CD4-positive, CD25-positive, alpha-beta regulatory T cell (primary cell): Measurements from ENCODE around the gene BRD3. TPM values are rescaled to one million over a fixed set of nuclear protein-coding genes. Genes with fewer than 3 reads are reported as not detected.
"Not testable (repeated sequence)": the region's sequence is repeated elsewhere in the genome, so short reads cannot be mapped to it uniquely, and the experiment has no call there.

Experiments used
- ATAC-seq, 2 donors: fragments of 150-1000 bp; cut with Tn5 transposase; one replicate each; pipeline ENCODE4 v1.10.0; 2021; ENCODE audit warnings: low read depth in 2 of 2, moderate number of reproducible peaks in 2 of 2, moderate library complexity in 1 of 2
- DNase-seq, 3 donors: peaks; one replicate each; pipeline versions ENCODE4 v3.0.0 to v3.0.0-alpha.2; 2012 to 2022; ENCODE audit warnings: mixed read lengths in 1 of 3
- H3K27ac ChIP-seq: one replicate; pipeline ENCODE4 v1.7.0; 2013; ENCODE audit warnings: mild to moderate bottlenecking, low read length; ENCODE audit not compliant: insufficient read depth, poor library complexity, severe bottlenecking
- H3K27me3 ChIP-seq: one replicate; pipeline ENCODE4 v1.7.0; 2013; ENCODE audit warnings: low read length; ENCODE audit not compliant: control insufficient read depth, insufficient read depth
- H3K36me3 ChIP-seq: one replicate; pipeline ENCODE4 v1.7.0; 2013; ENCODE audit warnings: mild to moderate bottlenecking, low read length, moderate library complexity; ENCODE audit not compliant: control insufficient read depth, insufficient read depth
- H3K4me1 ChIP-seq: 2 replicates; pipeline ENCODE4 v1.7.0; 2013; ENCODE audit warnings: mild to moderate bottlenecking, low read length; ENCODE audit not compliant: insufficient read depth, control insufficient read depth, poor library complexity, severe bottlenecking
- H3K4me3 ChIP-seq: one replicate; pipeline ENCODE4 v1.7.0; 2013; ENCODE audit warnings: low read depth, mild to moderate bottlenecking, low read length, moderate library complexity
- H3K9me3 ChIP-seq, 2 experiments: 1 replicate in 1 of 2; 2 replicates in 1 of 2; pipeline ENCODE4 v1.7.0; 2013; ENCODE audit warnings: low read length in 2 of 2, mild to moderate bottlenecking in 1 of 2, moderate library complexity in 1 of 2; ENCODE audit not compliant: control insufficient read depth in 2 of 2
- H3K27ac Mint-ChIP-seq, 3 donors: one replicate each; pipeline ENCODE4 v1.8.0; 2020 to 2022; ENCODE audit warnings: mild to moderate bottlenecking in 3 of 3, mixed read lengths in 3 of 3, moderate library complexity in 2 of 3
- H3K27me3 Mint-ChIP-seq: one replicate; pipeline ENCODE4 v1.8.0; 2022; ENCODE audit warnings: mild to moderate bottlenecking, mixed read lengths
- H3K36me3 Mint-ChIP-seq: one replicate; pipeline ENCODE4 v1.8.0; 2020; ENCODE audit warnings: mixed read lengths
- H3K4me1 Mint-ChIP-seq, 4 donors: one replicate each; pipeline ENCODE4 v1.8.0; 2020 to 2022; ENCODE audit warnings: mixed read lengths in 4 of 4, mild to moderate bottlenecking in 1 of 4
- H3K4me3 Mint-ChIP-seq, 4 donors: one replicate each; pipeline ENCODE4 v1.8.0; 2020 to 2022; ENCODE audit warnings: mild to moderate bottlenecking in 4 of 4, mixed read lengths in 4 of 4, moderate library complexity in 3 of 4
- H3K9me3 Mint-ChIP-seq, 7 donors: one replicate each; pipeline ENCODE4 v1.8.0; 2020 to 2022; ENCODE audit warnings: mixed read lengths in 7 of 7, mild to moderate bottlenecking in 3 of 7, moderate library complexity in 2 of 7
- polyA plus RNA-seq, 4 donors: library from polyadenylated mRNA; unstranded; fragments of 300-500 nt; fragmentation: Illumina TruSeq; gene quantifications; one replicate each; pipeline ENCODE4 v1.2.3, GENCODE V29; 2021
- total RNA-seq: library from RNA; stranded (reverse); gene quantifications from one replicate; pipeline ENCODE4 v1.2.3, GENCODE V29; 2022

Gene BRD3
- total and polyA plus RNA-seq, 5 donors from 2014 or later, result 10.4 to 39.3 (median 13.1) TPM

DNA sequence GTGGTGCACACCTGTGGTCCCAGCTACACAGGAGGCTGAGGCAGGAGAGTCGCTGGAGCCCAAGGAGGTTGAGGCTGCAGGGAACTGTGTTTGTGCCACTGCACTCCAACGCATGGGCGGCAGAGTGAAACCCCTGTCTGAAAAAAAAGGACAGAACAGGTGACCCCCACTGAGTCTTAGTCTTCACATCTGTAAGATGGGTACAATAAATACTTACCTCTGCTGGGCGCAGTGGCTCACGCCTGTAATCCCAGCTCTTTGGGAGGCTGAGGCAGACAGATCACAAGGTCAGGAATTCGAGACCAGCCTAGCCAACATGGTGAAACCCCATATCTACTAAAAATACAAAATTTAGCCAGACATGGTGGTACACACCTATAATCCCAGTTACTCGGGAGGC, 4.9 kb upstream of the BRD3 start:
- H3K4me3 ChIP-seq, ATAC-seq, DNase-seq, H3K27ac ChIP-seq, H3K27ac Mint-ChIP-seq, H3K9me3 ChIP-seq, H3K36me3 ChIP-seq, H3K4me1 ChIP-seq, H3K4me1 Mint-ChIP-seq, H3K36me3 Mint-ChIP-seq, H3K27me3 ChIP-seq, H3K4me3 Mint-ChIP-seq: not testable (repeated sequence)
- peaks cover 44% of the 10 kb centered on the region for H3K27me3 Mint-ChIP-seq
- H3K9me3 Mint-ChIP-seq, result peaks cover 0 to 16% (median 3%) of the 10 kb centered on the region in 7 donors

GRCh38 chr9:134071149-134071548, 3.3 kb upstream of the BRD3 start:
- DNase-seq, result no peak
- Histone ChIP-seq H3K9me3 (no peaks in the 10 kb centered on the region), H3K27me3 (peaks cover 8% of the 10 kb centered on the region), H3K4me3 (no peak overlapping the region), H3K36me3 (no peaks in the 10 kb centered on the region), H3K4me1 (peaks cover 19% of the 10 kb centered on the region), H3K27ac (no peak overlapping the region)
- Mint-ChIP-seq H3K4me3 (peak overlapping the region in 3 of 4 donors; percentile 18 to 97 (median 84)), H3K4me1 (peaks cover 0 to 15% (median 5%) of the 10 kb centered on the region in 4 donors), H3K27ac (peak overlapping the region in 1 of 3 donors; percentile 11), H3K36me3 (no peaks in the 10 kb centered on the region), H3K27me3 (peaks cover 39% of the 10 kb centered on the region), H3K9me3 (peaks cover 0 to 6% (median 1%) of the 10 kb centered on the region in 7 donors)
- no peak for ATAC-seq

DNA sequence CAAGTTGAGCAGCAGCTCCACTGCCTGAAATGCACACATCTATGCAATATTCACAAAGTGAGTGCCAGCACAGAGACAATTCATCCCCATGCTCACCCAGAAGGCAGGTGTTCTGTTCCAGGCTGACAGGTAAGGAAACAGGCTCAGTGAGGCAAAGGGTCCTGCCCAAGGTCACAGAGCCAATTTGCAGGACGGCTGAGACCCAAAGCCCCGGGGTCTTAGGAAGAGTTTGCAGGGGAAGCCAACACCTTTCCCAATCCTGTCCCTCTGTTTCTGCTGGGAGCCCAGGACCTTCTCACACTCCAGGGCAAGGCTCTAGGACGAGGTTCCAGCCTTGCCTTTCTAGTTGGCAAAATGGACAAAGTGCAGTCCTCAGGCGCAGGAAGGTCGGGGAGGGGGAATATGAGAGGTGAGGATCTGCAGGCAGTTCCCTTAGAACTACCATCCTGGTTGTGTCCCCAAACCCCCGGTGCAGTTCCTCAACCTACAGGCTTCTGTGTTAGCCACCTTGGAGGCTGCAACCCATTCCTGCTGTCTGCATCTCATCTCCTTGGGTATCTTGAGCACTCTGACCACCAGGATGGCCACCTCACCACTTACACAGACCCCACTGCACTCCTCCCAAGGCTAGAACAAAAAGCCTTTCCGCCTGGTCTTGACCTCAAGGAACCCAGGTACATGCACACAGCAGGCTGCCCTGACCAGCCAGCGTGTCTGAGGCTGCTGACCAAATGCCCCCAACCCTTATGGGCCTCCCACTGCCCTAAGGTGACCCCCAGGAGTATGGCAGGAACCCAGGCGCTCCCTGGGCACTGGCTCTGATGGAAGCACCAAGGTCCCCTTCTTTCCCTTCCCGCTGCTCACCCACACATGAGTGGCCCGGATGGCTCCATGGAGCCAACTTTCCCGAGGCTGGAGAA, 1.9 kb upstream of the BRD3 start:
- Mint-ChIP-seq H3K9me3 (peaks cover 0 to 4% (median under 1%) of the 10 kb centered on the region in 7 donors), H3K4me3 (peak overlapping the region; percentile 89 to 97 (median 94)), H3K36me3 (no peaks in the 10 kb centered on the region), H3K27ac (peak overlapping the region in 2 of 3 donors; percentile 94 to 98), H3K4me1 (peaks cover 0 to 29% (median 16%) of the 10 kb centered on the region in 4 donors), H3K27me3 (peaks cover 39% of the 10 kb centered on the region)
- DNase-seq (no peak), ATAC-seq (no peak)
- Histone ChIP-seq H3K4me1 (peaks cover 30% of the 10 kb centered on the region), H3K27me3 (peaks cover 8% of the 10 kb centered on the region), H3K27ac (no peak overlapping the region), H3K4me3 (peak overlapping the region; percentile 71), H3K36me3 (no peaks in the 10 kb centered on the region), H3K9me3 (no peaks in the 10 kb centered on the region)

GRCh38 chr9:134068744-134069479, 1.1 kb upstream of the BRD3 start:
- Mint-ChIP-seq H3K27me3 (peaks cover 39% of the 10 kb centered on the region), H3K4me3 (peak overlapping the region; percentile 89 to 97 (median 94)), H3K27ac (peak overlapping the region; percentile 77 to 98 (median 94)), H3K9me3 (peaks cover 0 to 3% (median 0%) of the 10 kb centered on the region in 7 donors), H3K4me1 (peaks cover 0 to 33% (median 19%) of the 10 kb centered on the region in 4 donors), H3K36me3 (no peaks in the 10 kb centered on the region)
- Histone ChIP-seq H3K27ac (peak overlapping the region; percentile 86), H3K4me1 (peaks cover 30% of the 10 kb centered on the region), H3K27me3 (peaks cover 8% of the 10 kb centered on the region), H3K9me3 (no peaks in the 10 kb centered on the region), H3K36me3 (no peaks in the 10 kb centered on the region), H3K4me3 (peak overlapping the region; percentile 71)
- DNase-seq (no peak), ATAC-seq (peak in 1 of 2 donors; percentile 0)

- Histone ChIP-seq H3K4me3 (peak overlapping the region; percentile 74), H3K4me1 (peaks cover 30% of the 10 kb centered on the region), H3K27me3 (peaks cover 8% of the 10 kb centered on the region), H3K36me3 (no peaks in the 10 kb centered on the region), H3K9me3 (no peaks in the 10 kb centered on the region), H3K27ac (no peak overlapping the region)
- peaks cover 0 to 49% (median 24%) of the 10 kb centered on the region in 4 donors for H3K4me1 Mint-ChIP-seq
- peaks cover 0 to 1% (median 0%) of the 10 kb centered on the region in 7 donors for H3K9me3 Mint-ChIP-seq
- H3K36me3 Mint-ChIP-seq, result no peaks in the 10 kb centered on the region
- ATAC-seq, result peak in 1 of 2 donors; percentile 8
- peak; percentile 29 to 53 (median 30) for DNase-seq
- peak overlapping the region in 1 of 3 donors; percentile 92 for H3K27ac Mint-ChIP-seq
- peaks cover 28% of the 10 kb centered on the region for H3K27me3 Mint-ChIP-seq
- H3K4me3 Mint-ChIP-seq, result peak overlapping the region; percentile 89 to 98 (median 90)
Measured at GRCh38 chr9:134066913-134067851, 644 bp downstream of the BRD3 start.

DNA sequence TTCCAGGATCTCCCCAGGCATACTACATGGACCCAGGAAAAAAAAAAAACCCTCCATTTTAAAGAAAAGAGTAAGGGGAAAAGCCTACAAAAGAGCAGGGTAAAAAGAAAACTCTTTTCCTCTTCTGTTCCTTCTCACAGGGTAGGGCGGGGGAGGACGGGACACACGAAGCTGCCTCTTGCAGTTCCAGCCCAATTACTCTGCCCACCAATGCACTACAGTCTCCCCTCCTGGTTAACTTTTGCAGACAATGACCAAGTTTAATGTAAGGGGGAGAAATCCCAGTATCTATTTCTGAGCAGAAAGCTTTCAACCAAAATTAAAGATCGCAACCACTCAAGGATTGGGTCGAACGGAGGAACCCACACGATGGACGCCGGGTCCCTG, 1.3 kb downstream of the BRD3 start:
- no peaks in the 10 kb centered on the region for H3K36me3 ChIP-seq
- Mint-ChIP-seq H3K27ac (peak overlapping the region; percentile 74 to 92 (median 87)), H3K9me3 (peaks cover 0 to 1% (median 0%) of the 10 kb centered on the region in 7 donors), H3K4me3 (peak overlapping the region; percentile 89 to 98 (median 90)), H3K27me3 (peaks cover 23% of the 10 kb centered on the region), H3K36me3 (no peaks in the 10 kb centered on the region), H3K4me1 (peaks cover 0 to 50% (median 24%) of the 10 kb centered on the region in 4 donors)
- no peaks in the 10 kb centered on the region for H3K9me3 ChIP-seq
- H3K4me1 ChIP-seq, result peaks cover 30% of the 10 kb centered on the region
- H3K27me3 ChIP-seq, result peaks cover 8% of the 10 kb centered on the region
- peak overlapping the region; percentile 74 for H3K4me3 ChIP-seq
- DNase-seq, result peak in 1 of 3 donors; percentile 19
- ATAC-seq, result no peak
- H3K27ac ChIP-seq, result peak overlapping the region; percentile 63
